CD4-positive, CD25-positive, alpha-beta regulatory T cell (primary cell): ENCODE measurements around the gene MGLL. TPM values are rescaled to one million over a fixed set of nuclear protein-coding genes. Genes with fewer than 3 reads are reported as not detected.

Source experiments
- ATAC-seq, 2 donors: fragments of 150-1000 bp; cut with Tn5 transposase; one replicate each; pipeline ENCODE4 v1.10.0; 2021; ENCODE audit warnings: low read depth in 2 of 2, moderate number of reproducible peaks in 2 of 2, moderate library complexity in 1 of 2
- DNase-seq, 3 donors: peaks; one replicate each; pipeline versions ENCODE4 v3.0.0 to v3.0.0-alpha.2; 2012 to 2022; ENCODE audit warnings: mixed read lengths in 1 of 3
- H3K27ac ChIP-seq: one replicate; pipeline ENCODE4 v1.7.0; 2013; ENCODE audit warnings: mild to moderate bottlenecking, low read length; ENCODE audit not compliant: insufficient read depth, poor library complexity, severe bottlenecking
- H3K27me3 ChIP-seq: one replicate; pipeline ENCODE4 v1.7.0; 2013; ENCODE audit warnings: low read length; ENCODE audit not compliant: control insufficient read depth, insufficient read depth
- H3K36me3 ChIP-seq: one replicate; pipeline ENCODE4 v1.7.0; 2013; ENCODE audit warnings: mild to moderate bottlenecking, low read length, moderate library complexity; ENCODE audit not compliant: control insufficient read depth, insufficient read depth
- H3K4me1 ChIP-seq: 2 replicates; pipeline ENCODE4 v1.7.0; 2013; ENCODE audit warnings: mild to moderate bottlenecking, low read length; ENCODE audit not compliant: insufficient read depth, control insufficient read depth, poor library complexity, severe bottlenecking
- H3K4me3 ChIP-seq: one replicate; pipeline ENCODE4 v1.7.0; 2013; ENCODE audit warnings: low read depth, mild to moderate bottlenecking, low read length, moderate library complexity
- H3K9me3 ChIP-seq, 2 experiments: 1 replicate in 1 of 2; 2 replicates in 1 of 2; pipeline ENCODE4 v1.7.0; 2013; ENCODE audit warnings: low read length in 2 of 2, mild to moderate bottlenecking in 1 of 2, moderate library complexity in 1 of 2; ENCODE audit not compliant: control insufficient read depth in 2 of 2
- H3K27ac Mint-ChIP-seq, 3 donors: one replicate each; pipeline ENCODE4 v1.8.0; 2020 to 2022; ENCODE audit warnings: mild to moderate bottlenecking in 3 of 3, mixed read lengths in 3 of 3, moderate library complexity in 2 of 3
- H3K27me3 Mint-ChIP-seq: one replicate; pipeline ENCODE4 v1.8.0; 2022; ENCODE audit warnings: mild to moderate bottlenecking, mixed read lengths
- H3K36me3 Mint-ChIP-seq: one replicate; pipeline ENCODE4 v1.8.0; 2020; ENCODE audit warnings: mixed read lengths
- H3K4me1 Mint-ChIP-seq, 4 donors: one replicate each; pipeline ENCODE4 v1.8.0; 2020 to 2022; ENCODE audit warnings: mixed read lengths in 4 of 4, mild to moderate bottlenecking in 1 of 4
- H3K4me3 Mint-ChIP-seq, 4 donors: one replicate each; pipeline ENCODE4 v1.8.0; 2020 to 2022; ENCODE audit warnings: mild to moderate bottlenecking in 4 of 4, mixed read lengths in 4 of 4, moderate library complexity in 3 of 4
- H3K9me3 Mint-ChIP-seq, 7 donors: one replicate each; pipeline ENCODE4 v1.8.0; 2020 to 2022; ENCODE audit warnings: mixed read lengths in 7 of 7, mild to moderate bottlenecking in 3 of 7, moderate library complexity in 2 of 7
- polyA plus RNA-seq, 4 donors: library from polyadenylated mRNA; unstranded; fragments of 300-500 nt; fragmentation: Illumina TruSeq; gene quantifications; one replicate each; pipeline ENCODE4 v1.2.3, GENCODE V29; 2021
- total RNA-seq: library from RNA; stranded (reverse); gene quantifications from one replicate; pipeline ENCODE4 v1.2.3, GENCODE V29; 2022

The MGLL gene
- total and polyA plus RNA-seq, 5 donors from 2014 or later, result 0.06 to 1.7 (median 1.4) TPM; not detected in 2

DNA sequence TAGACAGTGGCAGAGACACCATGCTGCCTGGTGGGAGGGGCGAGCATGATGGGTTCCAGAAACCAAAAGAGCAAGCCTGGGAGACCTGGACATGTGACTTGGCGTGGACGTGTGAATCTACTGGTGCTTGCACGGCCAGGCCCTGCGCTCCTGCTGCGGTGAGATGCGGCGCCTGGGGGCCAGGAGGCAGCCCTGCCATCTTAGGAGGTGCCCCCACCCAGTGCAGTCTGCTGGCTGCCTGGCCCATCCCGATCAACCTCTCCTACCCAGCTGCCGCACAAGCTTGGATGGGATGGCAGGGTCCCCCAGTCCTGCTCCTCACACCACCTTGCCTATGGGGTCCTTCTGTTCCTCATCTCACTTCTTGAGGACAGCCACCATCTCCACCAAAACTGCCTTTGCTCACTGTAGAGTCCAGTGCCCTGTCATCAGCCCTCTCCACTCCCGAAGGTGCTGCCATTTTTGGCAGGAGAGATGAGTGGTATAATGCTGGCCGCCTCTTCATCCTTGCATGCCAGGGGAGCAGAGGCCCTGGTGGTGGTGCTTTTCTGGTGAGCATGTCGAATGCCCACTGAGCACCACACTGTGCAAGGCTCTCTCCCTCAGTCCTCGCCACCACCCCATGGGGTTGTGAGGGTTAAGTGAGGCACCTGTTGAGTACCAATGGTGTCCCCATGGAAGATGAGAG is 152.6 kb downstream of the MGLL start:
- Mint-ChIP-seq H3K36me3 (peaks cover 3% of the 10 kb centered on the region), H3K9me3 (peaks cover 0 to 1% (median 0%) of the 10 kb centered on the region in 7 donors), H3K27ac (peak overlapping the region in 1 of 3 donors; percentile 11), H3K4me3 (peak overlapping the region in 3 of 4 donors; percentile 61 to 93 (median 83)), H3K4me1 (peaks cover 0 to 20% (median 7%) of the 10 kb centered on the region in 4 donors), H3K27me3 (peaks cover 6% of the 10 kb centered on the region)
- H3K36me3 ChIP-seq, result no peaks in the 10 kb centered on the region
- no peak for DNase-seq
- H3K4me1 ChIP-seq, result peaks cover 27% of the 10 kb centered on the region
- H3K4me3 ChIP-seq, result no peak overlapping the region
- no peaks in the 10 kb centered on the region for H3K9me3 ChIP-seq
- no peak for ATAC-seq
- no peaks in the 10 kb centered on the region for H3K27me3 ChIP-seq
- no peak overlapping the region for H3K27ac ChIP-seq

DNA sequence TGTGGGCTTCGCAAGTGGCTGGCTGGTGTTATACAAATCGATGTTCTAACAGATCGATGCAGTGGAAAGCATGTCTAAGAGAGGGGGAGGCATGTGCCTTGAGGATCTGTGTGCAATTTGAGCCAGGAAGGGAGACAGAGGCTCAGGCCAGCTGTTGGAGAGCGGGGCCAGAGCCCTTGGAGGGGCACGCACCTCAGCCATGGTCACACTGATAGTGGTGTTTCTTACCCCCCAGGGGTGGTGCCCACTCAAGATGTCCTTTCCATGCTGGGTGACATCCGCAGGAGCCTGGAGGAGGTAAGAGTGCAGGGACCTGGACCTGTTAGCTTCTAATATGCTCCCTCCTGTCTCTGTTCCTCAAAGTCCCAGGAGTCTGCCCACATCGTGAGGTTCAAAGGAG is 153.4 kb downstream of the MGLL start:
- Histone ChIP-seq H3K4me3 (no peak overlapping the region), H3K9me3 (no peaks in the 10 kb centered on the region), H3K27ac (no peak overlapping the region), H3K4me1 (peaks cover 19% of the 10 kb centered on the region), H3K36me3 (no peaks in the 10 kb centered on the region), H3K27me3 (no peaks in the 10 kb centered on the region)
- Mint-ChIP-seq H3K9me3 (peaks cover 0 to 1% (median 0%) of the 10 kb centered on the region in 7 donors), H3K27ac (no peak overlapping the region), H3K4me3 (peak overlapping the region in 3 of 4 donors; percentile 27 to 83 (median 48)), H3K4me1 (peaks cover 0 to 13% (median 2%) of the 10 kb centered on the region in 4 donors), H3K36me3 (no peaks in the 10 kb centered on the region), H3K27me3 (peaks cover 6% of the 10 kb centered on the region)
- no peak for ATAC-seq
- DNase-seq, result no peak

DNA sequence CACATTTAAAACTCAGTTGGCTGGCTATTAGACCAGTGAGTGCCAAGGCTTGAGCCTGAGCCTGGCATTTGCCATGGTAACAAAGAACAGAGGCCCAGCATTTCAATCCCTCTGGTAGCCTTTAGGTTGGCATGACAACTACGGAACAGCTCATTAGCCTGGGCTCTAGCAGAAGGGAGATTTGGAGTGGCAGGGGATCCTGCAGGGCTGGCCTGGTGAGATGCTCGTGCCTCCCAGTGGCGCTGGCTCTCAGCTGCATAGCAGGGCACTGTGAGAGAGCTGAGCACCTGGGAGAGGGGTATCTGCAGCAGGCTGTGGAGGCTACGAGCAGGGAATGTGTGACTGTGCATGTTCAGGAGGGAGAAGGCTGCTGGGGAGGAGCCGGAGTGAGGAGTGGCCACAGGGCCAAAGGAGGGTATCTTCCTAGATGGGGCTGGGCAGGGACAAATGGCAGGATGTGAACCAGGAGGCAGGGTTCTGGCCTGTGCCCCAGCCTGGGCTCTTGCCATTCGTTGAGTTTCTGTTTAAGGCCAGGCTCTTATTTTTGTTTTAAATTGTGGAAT is 155.1 kb downstream of the MGLL start:
- peaks cover 8% of the 10 kb centered on the region for H3K4me1 ChIP-seq
- H3K27me3 Mint-ChIP-seq, result peaks cover 6% of the 10 kb centered on the region
- peaks cover 0 to 1% (median 0%) of the 10 kb centered on the region in 7 donors for H3K9me3 Mint-ChIP-seq
- no peak overlapping the region for H3K27ac Mint-ChIP-seq
- H3K27ac ChIP-seq, result no peak overlapping the region
- H3K9me3 ChIP-seq, result no peaks in the 10 kb centered on the region
- H3K27me3 ChIP-seq, result no peaks in the 10 kb centered on the region
- no peak overlapping the region for H3K4me3 ChIP-seq
- H3K36me3 Mint-ChIP-seq, result peaks cover 5% of the 10 kb centered on the region
- H3K4me3 Mint-ChIP-seq, result peak overlapping the region in 1 of 4 donors; percentile 62
- peaks cover 0 to 8% (median 0%) of the 10 kb centered on the region in 4 donors for H3K4me1 Mint-ChIP-seq
- no peaks in the 10 kb centered on the region for H3K36me3 ChIP-seq
- ATAC-seq (no peak), DNase-seq (no peak)

DNA sequence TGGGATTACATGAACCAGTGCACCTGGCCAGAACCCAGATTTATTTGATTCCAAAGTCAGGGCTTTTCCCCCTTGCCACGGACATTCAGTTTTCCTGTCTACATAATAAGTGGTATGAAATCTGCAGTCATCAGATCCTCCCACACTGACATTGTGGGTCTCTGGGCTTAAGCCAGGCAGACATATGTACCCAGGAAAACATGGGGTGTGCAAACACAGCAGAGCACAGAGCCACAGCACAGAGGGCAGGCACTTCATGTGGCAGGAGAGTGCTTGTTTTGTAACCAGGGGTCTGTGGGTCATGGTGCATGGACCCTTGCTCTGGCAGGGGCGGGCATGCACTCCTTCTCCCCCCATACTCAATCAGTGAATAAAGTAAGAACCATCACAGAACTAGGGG is 155.6 kb downstream of the MGLL start:
- DNase-seq (no peak), ATAC-seq (no peak)
- peak overlapping the region in 2 of 4 donors; percentile 61 to 62 for H3K4me3 Mint-ChIP-seq
- peaks cover 6% of the 10 kb centered on the region for H3K27me3 Mint-ChIP-seq
- no peaks in the 10 kb centered on the region for H3K27me3 ChIP-seq
- peaks cover 0 to 1% (median 0%) of the 10 kb centered on the region in 7 donors for H3K9me3 Mint-ChIP-seq
- H3K9me3 ChIP-seq, result no peaks in the 10 kb centered on the region
- H3K4me3 ChIP-seq, result no peak overlapping the region
- peaks cover 5% of the 10 kb centered on the region for H3K36me3 Mint-ChIP-seq
- no peak overlapping the region for H3K27ac Mint-ChIP-seq
- H3K4me1 Mint-ChIP-seq, result peaks cover 0 to 5% (median 0%) of the 10 kb centered on the region in 4 donors
- H3K36me3 ChIP-seq, result no peaks in the 10 kb centered on the region
- peaks cover 3% of the 10 kb centered on the region for H3K4me1 ChIP-seq
- H3K27ac ChIP-seq, result no peak overlapping the region

DNA sequence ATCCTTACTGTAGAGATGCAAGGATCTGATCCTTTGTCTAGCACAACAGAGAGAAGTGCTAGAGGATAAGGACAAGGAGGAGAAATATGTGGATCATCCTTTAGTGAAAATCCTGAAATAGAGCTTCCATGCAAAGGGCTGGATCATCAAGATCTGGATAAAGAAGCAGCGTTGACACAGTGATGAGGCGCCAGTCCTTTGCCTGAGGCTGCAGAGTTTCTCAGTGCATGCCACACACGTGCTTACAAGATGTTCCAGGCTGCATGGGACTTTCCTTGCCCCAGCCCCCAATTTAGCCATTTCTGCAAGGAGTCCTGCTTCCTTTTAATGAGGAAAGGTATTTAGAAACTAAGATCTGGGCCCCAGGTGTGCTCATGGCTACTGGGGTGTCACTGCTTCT is 156.7 kb downstream of the MGLL start:
- no peak overlapping the region for H3K27ac ChIP-seq
- DNase-seq, result no peak
- Mint-ChIP-seq H3K27me3 (peaks cover 6% of the 10 kb centered on the region), H3K27ac (no peak overlapping the region), H3K9me3 (no peaks in the 10 kb centered on the region), H3K4me3 (peak overlapping the region in 1 of 4 donors; percentile 62), H3K4me1 (no peaks in the 10 kb centered on the region), H3K36me3 (peaks cover 5% of the 10 kb centered on the region)
- no peaks in the 10 kb centered on the region for H3K4me1 ChIP-seq
- H3K9me3 ChIP-seq, result no peaks in the 10 kb centered on the region
- H3K4me3 ChIP-seq, result no peak overlapping the region
- no peaks in the 10 kb centered on the region for H3K27me3 ChIP-seq
- H3K36me3 ChIP-seq, result no peaks in the 10 kb centered on the region
- no peak for ATAC-seq

DNA sequence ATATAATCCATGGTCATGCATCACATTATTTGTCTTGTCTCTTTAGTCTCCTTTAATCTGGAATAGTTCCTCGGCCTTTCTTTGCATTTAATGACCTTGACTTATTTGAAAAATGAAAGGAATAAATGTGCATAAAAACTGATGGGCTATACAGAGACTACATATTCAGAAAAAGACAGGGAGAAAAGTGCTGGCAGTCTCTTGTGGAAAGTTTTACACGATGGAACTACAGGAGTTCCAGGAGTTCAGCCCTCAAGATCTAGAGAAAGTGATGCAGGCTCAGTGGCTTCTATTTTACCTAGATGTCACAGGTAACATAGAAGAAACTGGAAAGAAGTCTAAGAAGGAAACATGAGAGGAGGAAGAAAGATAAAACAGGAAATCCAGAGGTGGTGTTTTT is 157.2 kb downstream of the MGLL start:
- Histone ChIP-seq H3K27ac (no peak overlapping the region), H3K9me3 (no peaks in the 10 kb centered on the region), H3K27me3 (no peaks in the 10 kb centered on the region), H3K4me3 (no peak overlapping the region), H3K4me1 (no peaks in the 10 kb centered on the region), H3K36me3 (no peaks in the 10 kb centered on the region)
- H3K4me3 Mint-ChIP-seq, result peak overlapping the region in 1 of 4 donors; percentile 62
- H3K9me3 Mint-ChIP-seq, result no peaks in the 10 kb centered on the region
- DNase-seq, result no peak
- H3K27me3 Mint-ChIP-seq, result peaks cover 6% of the 10 kb centered on the region
- H3K36me3 Mint-ChIP-seq, result peaks cover 7% of the 10 kb centered on the region
- no peak overlapping the region for H3K27ac Mint-ChIP-seq
- ATAC-seq, result no peak
- H3K4me1 Mint-ChIP-seq, result no peaks in the 10 kb centered on the region

DNA sequence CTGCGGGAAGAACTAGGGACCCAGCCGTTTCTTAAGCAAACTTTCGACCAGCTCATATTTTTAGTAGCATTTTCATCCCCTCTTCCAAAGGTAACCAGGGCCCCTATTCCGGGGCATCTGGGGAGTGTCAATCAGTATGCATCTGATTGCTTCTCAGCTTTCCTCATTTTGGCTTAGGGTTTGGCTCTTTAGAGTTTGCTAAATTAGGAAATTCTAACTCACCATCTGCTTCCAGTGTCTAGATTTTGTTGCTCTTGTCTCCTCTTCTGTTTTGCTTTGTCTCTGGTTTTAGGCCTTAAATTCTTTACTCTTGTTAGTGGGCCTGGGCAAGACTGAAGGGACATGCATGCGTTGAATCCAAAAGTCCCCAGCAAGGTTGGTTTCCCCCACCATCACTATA is 159.2 kb downstream of the MGLL start:
- Histone ChIP-seq H3K9me3 (no peaks in the 10 kb centered on the region), H3K4me3 (no peak overlapping the region), H3K4me1 (no peaks in the 10 kb centered on the region), H3K36me3 (no peaks in the 10 kb centered on the region), H3K27me3 (no peaks in the 10 kb centered on the region), H3K27ac (no peak overlapping the region)
- Mint-ChIP-seq H3K27ac (no peak overlapping the region), H3K4me1 (no peaks in the 10 kb centered on the region), H3K36me3 (peaks cover 8% of the 10 kb centered on the region), H3K9me3 (no peaks in the 10 kb centered on the region), H3K4me3 (no peak overlapping the region), H3K27me3 (peaks cover 10% of the 10 kb centered on the region)
- DNase-seq (no peak), ATAC-seq (no peak)

DNA sequence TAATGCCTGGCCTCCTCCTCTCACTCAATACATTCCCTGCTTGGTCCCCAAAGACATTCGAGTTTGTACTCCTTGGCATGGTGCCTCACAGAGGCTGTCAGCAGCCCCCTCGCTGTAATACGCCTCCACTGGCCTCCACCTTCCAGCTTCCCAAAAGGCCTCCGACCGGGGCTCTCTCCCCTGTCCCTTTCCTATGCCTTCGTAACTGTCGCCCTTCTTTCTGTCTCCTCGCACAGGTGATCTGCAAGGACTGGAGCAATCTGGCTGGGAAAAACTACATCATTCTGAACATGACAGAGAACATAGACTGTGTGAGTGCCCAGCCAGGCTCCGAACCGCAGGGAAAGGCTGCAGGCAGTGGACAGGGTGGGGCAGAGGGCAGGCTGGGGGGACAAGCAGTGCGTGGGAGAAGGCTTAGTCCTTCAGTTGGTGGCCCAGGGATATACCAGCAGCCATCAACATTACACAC is 160.3 kb downstream of the MGLL start:
- H3K27ac ChIP-seq, result no peak overlapping the region
- Mint-ChIP-seq H3K4me3 (no peak overlapping the region), H3K27ac (no peak overlapping the region), H3K9me3 (no peaks in the 10 kb centered on the region), H3K4me1 (no peaks in the 10 kb centered on the region), H3K27me3 (peaks cover 10% of the 10 kb centered on the region), H3K36me3 (peaks cover 8% of the 10 kb centered on the region)
- no peaks in the 10 kb centered on the region for H3K27me3 ChIP-seq
- ATAC-seq, result no peak
- H3K9me3 ChIP-seq, result no peaks in the 10 kb centered on the region
- H3K4me3 ChIP-seq, result no peak overlapping the region
- no peaks in the 10 kb centered on the region for H3K36me3 ChIP-seq
- H3K4me1 ChIP-seq, result no peaks in the 10 kb centered on the region
- DNase-seq, result no peak
